H1 (cell line): Measurements from ENCODE around the gene DISP3. TPM values are rescaled to one million over a fixed set of nuclear protein-coding genes. Genes with fewer than 3 reads are reported as not detected.

Experiments used
- TCF12 ChIP-seq: IDR thresholded peaks from 2 replicates; pipeline ENCODE4 v1.6.1; 2011; ENCODE audit warnings: low read depth, mild to moderate bottlenecking, low read length
- USF2 ChIP-seq: IDR thresholded peaks from 2 replicates; pipeline ENCODE4 v1.6.1; 2011; ENCODE audit warnings: low read length, improper control_type of control experiment
- polyA plus RNA-seq, 7 experiments: library from polyadenylated mRNA; depleted of rRNA in 3 of 7; stranded (reverse) in 5 of 7; unstranded in 2 of 7; fragments of >200 nt in 5 of 7; fragments of 200-250 nt in 2 of 7; gene quantifications; 1 replicate in 5 of 7; 2 replicates in 1 of 7; 4 replicates in 1 of 7; pipeline versions ENCODE4 v1.2.1 to v1.2.3, GENCODE V29; 2011 to 2013; ENCODE audit warnings: missing spikeins in 2 of 7, mixed read lengths in 2 of 7
- total RNA-seq: library from RNA; stranded (reverse); fragmentation: NEBNext Ultra II Directional; extraction: Animal tissue kit (Norgen Biotek cat#: 25700); gene quantifications from 2 replicates; pipeline ENCODE4 v1.2.1, GENCODE V29; 2021

DISP3 gene
- total and polyA plus RNA-seq, 2 of the 8 experiments (the other 6 are each of a cell fraction or from before 2014, with no cell fraction given), result 3.4 to 4.6 TPM

DNA sequence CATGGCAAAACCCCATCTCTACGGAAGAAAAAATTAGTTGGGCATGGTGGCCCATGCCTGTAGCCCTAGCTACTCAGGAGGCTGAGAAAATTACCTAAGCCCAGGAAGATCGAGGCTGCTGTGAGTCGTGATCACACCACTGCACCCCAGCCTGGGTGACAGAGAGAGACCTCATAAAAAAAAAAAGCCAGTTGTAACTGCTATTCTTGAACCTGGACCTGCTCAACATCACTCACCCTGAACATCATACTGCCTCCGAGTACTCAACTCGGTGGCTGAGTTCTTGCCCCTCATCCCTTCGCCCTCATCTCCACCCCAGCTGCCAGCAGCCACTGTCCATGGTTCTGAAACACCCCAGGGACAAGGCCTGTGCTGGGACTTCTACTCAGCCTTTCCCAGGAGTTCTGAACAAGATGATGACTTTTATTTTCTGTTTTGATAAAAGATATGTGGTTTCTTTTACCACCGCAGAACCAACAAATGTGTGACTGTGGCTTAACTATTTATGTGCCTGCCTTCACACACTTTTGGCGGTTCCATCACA lies 5.4 kb upstream of the DISP3 start (continued):
- TF ChIP-seq USF2 (no peak), TCF12 (0 out of 2 replicates have a peak, but pooled peaks have one; percentile 25)
